A549 (cell line): Measurements from ENCODE around the gene ZDHHC1. TPM values are rescaled to one million over a fixed set of nuclear protein-coding genes. Genes with fewer than 3 reads are reported as not detected.

Experiments
- ATAC-seq, 2 experiments: fragments of 200-7000 bp in 1 of 2; fragments of >200 bp in 1 of 2; cut with Nextera tagmentation in 1 of 2; cut with Tn5 transposase in 1 of 2; 3 replicates each; pipeline versions ENCODE4 v1.8.0 to v1.9.1; 2018 to 2020; ENCODE audit warnings: mild to moderate bottlenecking in 1 of 2, moderate library complexity in 1 of 2
- CTCF ChIA-PET: fragments of 300-600 bp; sonication (Branson Sonifier 250); formaldehyde crosslinking; extraction: SDS; loops from one replicate; lab custom pipeline; 2021; ENCODE audit warnings: antibody characterized with exemption, inconsistent platforms; lab: Yijun Ruan, JAX
- POLR2A ChIA-PET: fragments of 350-600 bp; formaldehyde crosslinking; extraction: SDS; loops from one replicate; lab custom pipeline; 2021; ENCODE audit warnings: antibody characterized with exemption, inconsistent platforms; lab: Yijun Ruan, JAX
- DNase-seq, 2 experiments: peaks; one replicate each; pipeline versions ENCODE4 v3.0.0 to v3.0.0-alpha.2; 2011 to 2016; ENCODE audit warnings: low read depth in 1 of 2, low spot score in 1 of 2
- FAIRE-seq: peaks from 2 replicates; lab custom pipeline; 2011; peaks lifted over from hg19 to GRCh38; lab: Jason Lieb, UNC
- H3K27ac ChIP-seq, 2 experiments: fragments of >200 bp; sonication (Bioruptor Twin); formaldehyde crosslinking; 3 replicates each; pipeline ENCODE4 v1.5.1; 2016 to 2017
- H3K4me1 ChIP-seq: fragments of >200 bp; sonication (Bioruptor Twin); formaldehyde crosslinking; 3 replicates; pipeline ENCODE4 v1.6.1; 2016
- H3K4me2 ChIP-seq: fragments of >200 bp; sonication (Bioruptor Twin); formaldehyde crosslinking; 3 replicates; pipeline ENCODE4 v1.6.1; 2016
- H3K4me3 ChIP-seq: fragments of >200 bp; sonication (Bioruptor Twin); formaldehyde crosslinking; 3 replicates; pipeline ENCODE4 v1.5.1; 2016
- H3K9me3 ChIP-seq: fragments of >200 bp; sonication (Bioruptor Twin); formaldehyde crosslinking; 3 replicates; pipeline ENCODE4 v1.6.1; 2016
- CBX2 ChIP-seq: fragments of 200-600 bp; sonication (generic); IDR thresholded peaks from 2 replicates; pipeline ENCODE4 v1.6.1; 2016; ENCODE audit warnings: low read depth, mild to moderate bottlenecking, borderline replicate concordance
- CBX8 ChIP-seq: fragments of 200-600 bp; sonication (generic); IDR thresholded peaks from 2 replicates; pipeline ENCODE4 v1.6.1; 2016
- CHD2 ChIP-seq: fragments of 150-350 bp; IDR thresholded peaks from 2 replicates; pipeline ENCODE4 v1.6.1; 2014; ENCODE audit warnings: low read length; ENCODE audit not compliant: partially characterized antibody
- CHD4 ChIP-seq: fragments of 200-600 bp; sonication (generic); IDR thresholded peaks from 2 replicates; pipeline ENCODE4 v1.6.1; 2016; ENCODE audit warnings: antibody characterized with exemption, mild to moderate bottlenecking, borderline replicate concordance
- EHF ChIP-seq: fragments of 250-450 bp; sonication (Bioruptor Pico); IDR thresholded peaks from 2 replicates; pipeline ENCODE4 v1.5.0; 2020; ENCODE audit warnings: mild to moderate bottlenecking
- EHMT2 ChIP-seq: fragments of 200-600 bp; sonication (generic); IDR thresholded peaks from 2 replicates; pipeline ENCODE4 v1.6.1; 2016; ENCODE audit warnings: antibody characterized with exemption, low read depth, mild to moderate bottlenecking, moderate library complexity
- FOXS1 ChIP-seq: fragments of 250-450 bp; sonication (Bioruptor Pico); IDR thresholded peaks from 2 replicates; pipeline ENCODE4 v1.5.0; 2020; ENCODE audit warnings: mild to moderate bottlenecking, moderate library complexity
- HDAC2 ChIP-seq: fragments of 200-600 bp; sonication (generic); IDR thresholded peaks from 2 replicates; pipeline ENCODE4 v1.6.1; 2016
- HOXA7 ChIP-seq: fragments of 250-450 bp; sonication (Bioruptor Pico); IDR thresholded peaks from 2 replicates; pipeline ENCODE4 v1.5.0; 2020; ENCODE audit warnings: mild to moderate bottlenecking, moderate library complexity
- JUNB ChIP-seq: fragments of >200 bp; sonication (Bioruptor Twin); formaldehyde crosslinking; IDR thresholded peaks from 2 replicates; pipeline ENCODE4 v1.6.1; 2016
- KDM5A ChIP-seq: fragments of 200-600 bp; sonication (generic); IDR thresholded peaks from 2 replicates; pipeline ENCODE4 v1.6.1; 2016; ENCODE audit warnings: antibody characterized with exemption, mild to moderate bottlenecking
- MYC ChIP-seq: IDR thresholded peaks from 2 replicates; pipeline ENCODE4 v1.6.1; 2012; ENCODE audit warnings: mild to moderate bottlenecking, inconsistent platforms, low read length, improper control_type of control experiment, borderline replicate concordance
- NFE2L2 ChIP-seq: fragments of 150-350 bp; conservative IDR thresholded peaks from 2 replicates; pipeline ENCODE4 v1.6.1; 2014; ENCODE audit warnings: low read length
- NR3C1 ChIP-seq: fragments of >200 bp; sonication (Bioruptor Twin); formaldehyde crosslinking; IDR thresholded peaks from 3 replicates; pipeline ENCODE4 v1.6.1; 2017
- POLR2A ChIP-seq: IDR thresholded peaks from 2 replicates; pipeline ENCODE4 v1.6.1; 2012; ENCODE audit warnings: mild to moderate bottlenecking, low read length
- POLR2AphosphoS2 ChIP-seq: conservative IDR thresholded peaks from 2 replicates; pipeline ENCODE4 v1.6.1; 2012; ENCODE audit warnings: low read length, improper control_type of control experiment, inconsistent platforms
- RAD21 ChIP-seq, 2 experiments: fragments of >200 bp in 1 of 2; sonication (Bioruptor Twin) in 1 of 2; formaldehyde crosslinking in 1 of 2; IDR thresholded peaks in 1 of 2; conservative IDR thresholded peaks in 1 of 2; 2 replicates in 1 of 2; 3 replicates in 1 of 2; pipeline ENCODE4 v1.6.1; 2012 to 2018; ENCODE audit warnings: inconsistent platforms in 1 of 2
- SMC3 ChIP-seq: fragments of >200 bp; sonication (Bioruptor Twin); formaldehyde crosslinking; IDR thresholded peaks from 3 replicates; pipeline ENCODE4 v1.6.1; 2018; ENCODE audit warnings: inconsistent platforms
- TFCP2L1 ChIP-seq: fragments of 250-450 bp; sonication (Bioruptor Pico); IDR thresholded peaks from 2 replicates; pipeline ENCODE4 v1.5.0; 2021; ENCODE audit warnings: mild to moderate bottlenecking
- TP53 ChIP-seq: fragments of 250-450 bp; sonication (Bioruptor Pico); IDR thresholded peaks from 2 replicates; pipeline ENCODE4 v1.5.0; 2021; ENCODE audit warnings: mild to moderate bottlenecking, moderate library complexity
- ZC3H11A ChIP-seq: fragments of 450-650 bp; IDR thresholded peaks from 2 replicates; pipeline ENCODE4 v1.6.1; 2014; ENCODE audit warnings: antibody characterized with exemption, mild to moderate bottlenecking
- ZFP36 ChIP-seq: fragments of 450-650 bp; IDR thresholded peaks from 2 replicates; pipeline ENCODE4 v1.6.1; 2014; ENCODE audit warnings: borderline replicate concordance; ENCODE audit not compliant: partially characterized antibody
- WGBS: methylation state at CpG from one replicate; pipeline ENCODE4 v1.1.6; 2017; ENCODE audit errors: missing lambda C conversion rate; 5-methylcytosine and 5-hydroxymethylcytosine counted together
- polyA plus RNA-seq, 4 experiments: library from polyadenylated mRNA; depleted of rRNA in 3 of 4; stranded (reverse); fragments of >200 nt; fragmentation: RNase III in 1 of 4; extraction: RNeasy Plus Mini Kit Qiagen cat#74134 plus additional on column Dnase treatment in 1 of 4; gene quantifications; 2 replicates in 3 of 4; 3 replicates in 1 of 4; pipeline ENCODE4 v1.2.3, GENCODE V29; 2011 to 2017
- TF ChIP-seq, protein P1 (sequence below): fragments of >200 bp; sonication (Bioruptor Twin); formaldehyde crosslinking; IDR thresholded peaks from 3 replicates; pipeline ENCODE4 v1.6.1; 2016
- TF ChIP-seq, protein P2 (sequence below): fragments of 150-350 bp; IDR thresholded peaks from 2 replicates; pipeline ENCODE4 v1.6.1; 2014; ENCODE audit warnings: low read depth, mild to moderate bottlenecking, low read length

The ZDHHC1 gene
- polyA plus RNA-seq, 2 of the 4 experiments (the other 2 are of a cell fraction) = 3.5 to 5.9 TPM

DNA sequence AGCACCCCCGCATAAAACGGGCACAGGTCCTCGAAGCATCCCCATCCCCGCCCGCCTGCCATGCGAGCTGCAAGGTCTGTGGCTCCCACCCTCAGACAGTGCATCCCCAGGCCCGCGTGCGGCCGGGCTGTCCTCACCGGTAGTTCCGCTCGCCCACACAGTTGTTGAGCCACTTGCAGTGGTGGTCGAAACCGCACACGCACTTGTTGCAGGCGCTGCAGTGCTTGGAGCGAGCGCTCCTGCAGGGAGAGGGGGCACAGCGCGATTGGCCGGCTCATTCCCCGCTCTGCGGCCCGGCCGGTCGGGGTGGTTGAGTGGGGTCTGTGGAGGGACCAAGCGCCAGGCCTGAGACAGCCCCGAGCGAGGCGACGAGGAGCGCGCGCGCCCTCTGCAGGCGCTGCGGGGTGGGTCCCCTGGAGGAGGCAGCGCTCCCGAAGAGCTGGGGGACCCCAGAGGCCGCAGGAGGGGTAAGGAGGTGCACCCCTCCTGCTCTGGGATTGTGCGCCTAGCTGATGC lies 17.0 kb downstream of the ZDHHC1 start (continued):
- TF ChIP-seq TFCP2L1 (CRISPR knock-in tag) = no peak
- TF ChIP-seq ZC3H11A = no peak
- no peak for TF ChIP-seq HOXA7
- TF ChIP-seq EHF (CRISPR knock-in tag) = no peak
- no peak for TF ChIP-seq CBX2
- TF ChIP-seq POLR2AphosphoS2 = no peak
- peak; percentile 63 to 70 for TF ChIP-seq RAD21 (conservative IDR thresholded peaks at IDR 0.05 in 1 of 2, IDR thresholded peaks at IDR 0.05 in 1 of 2)
- TF ChIP-seq TP53 = no peak
- TF ChIP-seq, protein P1, sequence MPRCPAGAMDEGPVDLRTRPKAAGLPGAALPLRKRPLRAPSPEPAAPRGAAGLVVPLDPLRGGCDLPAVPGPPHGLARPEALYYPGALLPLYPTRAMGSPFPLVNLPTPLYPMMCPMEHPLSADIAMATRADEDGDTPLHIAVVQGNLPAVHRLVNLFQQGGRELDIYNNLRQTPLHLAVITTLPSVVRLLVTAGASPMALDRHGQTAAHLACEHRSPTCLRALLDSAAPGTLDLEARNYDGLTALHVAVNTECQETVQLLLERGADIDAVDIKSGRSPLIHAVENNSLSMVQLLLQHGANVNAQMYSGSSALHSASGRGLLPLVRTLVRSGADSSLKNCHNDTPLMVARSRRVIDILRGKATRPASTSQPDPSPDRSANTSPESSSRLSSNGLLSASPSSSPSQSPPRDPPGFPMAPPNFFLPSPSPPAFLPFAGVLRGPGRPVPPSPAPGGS = no peak
- TF ChIP-seq CBX8 = no peak
- no peak for TF ChIP-seq POLR2A
- no peak for TF ChIP-seq MYC

DNA sequence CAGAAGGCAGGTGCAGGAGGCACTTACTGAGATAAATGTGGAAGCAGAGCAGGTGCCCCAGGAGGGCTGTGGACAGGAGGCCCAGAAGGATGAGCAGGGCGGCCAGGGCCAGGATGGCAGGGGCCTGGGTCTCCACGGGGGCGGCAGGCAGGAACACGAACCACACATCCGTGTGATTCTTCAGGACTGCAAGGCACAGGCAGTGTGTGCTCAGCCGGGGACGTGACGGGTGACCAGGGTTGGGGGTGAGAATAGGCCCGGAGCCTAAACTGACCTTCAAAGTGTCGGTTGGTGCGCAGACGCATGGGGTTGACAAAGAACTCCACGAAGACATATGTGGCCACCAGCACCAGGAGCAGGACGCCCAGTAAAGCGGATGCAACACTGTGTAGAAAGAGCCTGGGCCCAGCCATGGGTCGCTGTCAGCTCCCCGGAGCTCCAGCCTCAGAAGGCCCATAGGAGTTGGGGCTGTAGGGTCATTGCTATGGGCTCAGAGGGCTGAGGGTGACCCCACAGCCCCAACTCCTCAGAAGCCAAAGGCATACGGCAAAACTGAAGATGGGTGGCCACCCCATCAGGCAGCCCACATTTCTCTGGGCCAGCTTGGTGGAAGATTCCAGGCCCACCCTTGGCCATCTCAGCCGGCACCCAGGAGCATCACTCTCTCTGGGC lies 17.6 kb downstream of the ZDHHC1 start:
- CTCF ChIA-PET = interaction anchor here (0.5 to 4.1 kb wide), 19 partner anchors 9 to 138 kb away, joined by 3 to 34 read pairs (median 7); partner anchors contain the start of genes KCTD19, LRRC36, PLEKHG4 and ZDHHC1
- H3K4me2 ChIP-seq = no peak overlapping the region
- 90% methylated on average over 18 of the region's 19 CpGs for WGBS
- peak in 1 of 2 experiments; percentile 4; a peak in 2 of 6 replicates for ATAC-seq
- POLR2A ChIA-PET = interaction anchor here (0.6 kb wide), 1 partner anchor 113 kb away, joined by 3 read pairs; no protein-coding TSS in a partner anchor
- no peak for TF ChIP-seq CHD2
- no peak for TF ChIP-seq NFE2L2
- no peak for TF ChIP-seq NR3C1
- TF ChIP-seq FOXS1 (CRISPR knock-in tag) = no peak
- no peak for TF ChIP-seq ZFP36
- no peak for TF ChIP-seq KDM5A
- TF ChIP-seq CHD4 = no peak
- no peak for TF ChIP-seq SMC3
- TF ChIP-seq JUNB = no peak
- TF ChIP-seq HDAC2 = no peak
- no peak for TF ChIP-seq ZC3H11A
- no peak for TF ChIP-seq EHMT2
- TF ChIP-seq CBX8 = no peak
- TF ChIP-seq, protein P2, sequence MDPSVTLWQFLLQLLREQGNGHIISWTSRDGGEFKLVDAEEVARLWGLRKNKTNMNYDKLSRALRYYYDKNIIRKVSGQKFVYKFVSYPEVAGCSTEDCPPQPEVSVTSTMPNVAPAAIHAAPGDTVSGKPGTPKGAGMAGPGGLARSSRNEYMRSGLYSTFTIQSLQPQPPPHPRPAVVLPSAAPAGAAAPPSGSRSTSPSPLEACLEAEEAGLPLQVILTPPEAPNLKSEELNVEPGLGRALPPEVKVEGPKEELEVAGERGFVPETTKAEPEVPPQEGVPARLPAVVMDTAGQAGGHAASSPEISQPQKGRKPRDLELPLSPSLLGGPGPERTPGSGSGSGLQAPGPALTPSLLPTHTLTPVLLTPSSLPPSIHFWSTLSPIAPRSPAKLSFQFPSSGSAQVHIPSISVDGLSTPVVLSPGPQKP = no peak
- no peak for TF ChIP-seq POLR2A
- TF ChIP-seq, all 56 proteins: peak for 0
- Histone ChIP-seq H3K4me3 (no peak overlapping the region), H3K9me3 (no peaks in the 10 kb centered on the region), H3K4me1 (peaks cover 15% of the 10 kb centered on the region), H3K27ac (no peak overlapping the region)
- no peak for DNase-seq
- no peak for FAIRE-seq
